HG03457 (cell line): ENCODE results near the gene RAB9B.

ENCODE experiments used
- ATAC-seq: cut with Tn5 transposase; IDR thresholded peaks from one replicate; pipeline ENCODE4 v1.9.1; 2021; ENCODE audit warnings: moderate number of reproducible peaks; ENCODE audit not compliant: unreplicated experiment

Gene RAB9B

DNA sequence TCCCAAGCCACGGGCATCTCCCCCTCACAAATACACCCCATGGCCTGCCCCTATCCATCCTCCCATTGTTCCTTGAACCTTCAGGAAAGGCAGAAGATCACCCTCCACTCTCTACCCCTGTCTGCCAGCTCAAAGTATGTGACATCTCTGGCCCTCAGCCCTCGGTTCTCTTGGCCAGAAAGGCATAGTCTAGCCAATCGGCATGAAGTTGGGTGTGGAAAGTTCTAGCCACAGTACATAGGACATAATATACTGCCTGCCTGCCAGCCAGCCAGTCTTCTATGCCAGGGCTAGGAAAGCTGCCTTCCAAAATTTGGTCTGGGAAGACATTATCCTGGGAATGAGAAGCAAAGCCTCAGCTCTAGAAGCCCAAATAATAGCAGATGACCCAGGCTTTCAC lies 58.6 kb downstream of the RAB9B start:
- ATAC-seq: no peak
